Heart right ventricle (tissue), 16 donors: ENCODE data around the gene ATP13A2. TPM values are rescaled to one million over a fixed set of nuclear protein-coding genes. Genes with fewer than 3 reads are reported as not detected.

Experiments used
- ATAC-seq, 8 donors: fragments of 200-7000 bp; cut with Tn5 transposase; one replicate each; pipeline ENCODE4 v1.9.1; 2020; ENCODE audit warnings: mild to moderate bottlenecking in 8 of 8, moderate library complexity in 8 of 8, moderate number of reproducible peaks in 1 of 8
- DNase-seq, 2 donors: peaks; one replicate each; pipeline ENCODE4 v3.0.0-alpha.2; 2020
- H3K27ac ChIP-seq, 10 donors: fragments of 200-600 bp; sonication (generic) in 2 of 10; one replicate each; pipeline versions ENCODE4 v1.5.0 to v1.8.0; 2020 to 2022; ENCODE audit warnings: mild to moderate bottlenecking in 3 of 10
- H3K27me3 ChIP-seq, 7 donors: fragments of 200-600 bp; one replicate each; pipeline ENCODE4 v1.8.0; 2021 to 2022; ENCODE audit warnings: mild to moderate bottlenecking in 2 of 7
- H3K36me3 ChIP-seq, 9 donors: fragments of 200-600 bp; sonication (generic) in 1 of 9; one replicate each; pipeline versions ENCODE4 v1.5.0 to v1.8.0; 2020 to 2022; ENCODE audit warnings: mild to moderate bottlenecking in 2 of 9
- H3K4me1 ChIP-seq, 9 donors: fragments of 200-600 bp; sonication (generic) in 1 of 9; one replicate each; pipeline versions ENCODE4 v1.5.0 to v1.8.0; 2020 to 2022; ENCODE audit warnings: mild to moderate bottlenecking in 4 of 9
- H3K4me3 ChIP-seq, 10 donors: fragments of 200-600 bp; sonication (generic) in 2 of 10; one replicate each; pipeline versions ENCODE4 v1.5.0 to v1.8.0; 2020 to 2022; ENCODE audit warnings: mild to moderate bottlenecking in 7 of 10, moderate library complexity in 2 of 10
- H3K9me3 ChIP-seq, 11 donors: fragments of 200-600 bp in 10 of 11; sonication (generic) in 2 of 11; one replicate each; pipeline versions ENCODE4 v1.5.0 to v1.8.0; 2013 to 2022; ENCODE audit warnings: mild to moderate bottlenecking in 2 of 11, control low read depth in 1 of 11, moderate library complexity in 1 of 11
- CTCF ChIP-seq, 9 donors: fragments of 200-600 bp; sonication (generic) in 2 of 9; IDR thresholded peaks; one replicate each; pipeline versions ENCODE4 v1.5.0 to v1.8.0; 2021 to 2022; ENCODE audit warnings: antibody characterized with exemption in 9 of 9, mild to moderate bottlenecking in 5 of 9, moderate library complexity in 1 of 9
- WGBS, 2 donors: extraction: QIAGEN DNeasy Blood & Tissue Kit; methylation state at CpG; one replicate each; pipeline ENCODE4 v1.1.7; 2013; ENCODE audit warnings: inconsistent platforms in 1 of 2; 5-methylcytosine and 5-hydroxymethylcytosine counted together
- intact Hi-C, 10 donors: fragments of 100-400 bp; cut with DNase I; formaldehyde crosslinking; loops; one replicate each; pipeline versions ENCODE4 v1.11.1 to v1.14.2; 2022
- polyA plus RNA-seq, 2 donors: library from polyadenylated mRNA; stranded (reverse); fragments of 200-250 nt; gene quantifications; one replicate each; pipeline ENCODE4 v1.2.3, GENCODE V29; 2013
- total RNA-seq, 10 donors: library from RNA; stranded (reverse); fragmentation: NEBNext Ultra II Directional in 3 of 10; extraction: Animal tissue kit (Norgen Biotek cat#: 25700) in 3 of 10; gene quantifications; one replicate each; pipeline versions ENCODE4 v1.2.1 to v1.2.4, GENCODE V29; 2021 to 2023
- donor health status: Arrhythmogenic right ventricular cardiomyopathy.
- donor health status: ischemic (EF 13 %, LVEDD 7.1; RV severe dilation, severe dysfunction).
- donor health status: healthy with polysubstance abuse.
- donor health status: DM: no; HTN: yes; CAD: no.
- donor health status: DM: no; HTN: no; CAD: no.
- donor health status: ischemic (EF 25% LVEDD 6.9; RV normal size, moderate dysfunction).
- donor health status: ischemic (EF 25% LVEDD 5.7; RV mildly dilated, moderate dysfunction).
- donor health status: healthy.
- donor health status: DM: yes; HTN: yes; CAD: no.
- donor health status: Ischemic cardiomyopathy.
- donor health status: ischemic (EF 35%, LVEDD 5.7; RV mildly dilated, moderate dysfunction).
- donor health status: nonischemic (EF 11% LVEDD 7.7; RV severe dilation, severe dysfunction).
- donor health status: DM: yes; HTN: yes; CAD: no.
- donor health status: PGD.
- donor health status: ischemic (EF 29% LVEDD 5.4; RV normal size, mild dysfunction).
- donor health status: nonischemic (EF 23%, LVEDD 6.1; RV moderate dilation, normal function).

The ATP13A2 gene
- total and polyA plus RNA-seq, 12 donors, result 7.2 to 20.0 (median 11.0) TPM

- H3K36me3 ChIP-seq, result peaks cover 0 to 47% (median 10%) of the 10 kb centered on the region in 9 donors
- H3K9me3 ChIP-seq, result no peaks in the 10 kb centered on the region
- no peak overlapping the region for H3K27ac ChIP-seq
- intact Hi-C loops, result loop anchor here in 1 of 10 donors (5.0 kb wide), 1 partner anchor 1390 kb away; the partner anchor contains the start of gene DDI2
- H3K4me1 ChIP-seq, result peaks cover 7 to 32% (median 24%) of the 10 kb centered on the region in 9 donors
- no peak overlapping the region for H3K4me3 ChIP-seq
- ATAC-seq, result no peak
- no peak for DNase-seq
- no peak for TF ChIP-seq CTCF (IDR thresholded peaks at IDR 0.05)
- no peaks in the 10 kb centered on the region for H3K27me3 ChIP-seq
- WGBS, 2 donors, result 92% methylated on average over 8 of the region's 8 CpGs
Observed at GRCh38 chr1:17007121-17007520, 4.6 kb downstream of the ATP13A2 start.

GRCh38 chr1:17005365-17005740 is 6.4 kb downstream of the ATP13A2 start:
- Histone ChIP-seq H3K9me3 (no peaks in the 10 kb centered on the region), H3K27me3 (no peaks in the 10 kb centered on the region), H3K27ac (no peak overlapping the region), H3K36me3 (peaks cover 0 to 64% (median 10%) of the 10 kb centered on the region in 9 donors), H3K4me1 (peaks cover 4 to 19% (median 11%) of the 10 kb centered on the region in 9 donors), H3K4me3 (no peak overlapping the region)
- intact Hi-C loops, result loop anchor here in 1 of 10 donors (5.0 kb wide), 1 partner anchor 1388 kb away; the partner anchor contains the start of gene DDI2
- ATAC-seq (no peak), DNase-seq (no peak)
- no peak for TF ChIP-seq CTCF (IDR thresholded peaks at IDR 0.05)
- WGBS, 2 donors, result 95 to 96% methylated on average over 19 of the region's 19 CpGs

DNA sequence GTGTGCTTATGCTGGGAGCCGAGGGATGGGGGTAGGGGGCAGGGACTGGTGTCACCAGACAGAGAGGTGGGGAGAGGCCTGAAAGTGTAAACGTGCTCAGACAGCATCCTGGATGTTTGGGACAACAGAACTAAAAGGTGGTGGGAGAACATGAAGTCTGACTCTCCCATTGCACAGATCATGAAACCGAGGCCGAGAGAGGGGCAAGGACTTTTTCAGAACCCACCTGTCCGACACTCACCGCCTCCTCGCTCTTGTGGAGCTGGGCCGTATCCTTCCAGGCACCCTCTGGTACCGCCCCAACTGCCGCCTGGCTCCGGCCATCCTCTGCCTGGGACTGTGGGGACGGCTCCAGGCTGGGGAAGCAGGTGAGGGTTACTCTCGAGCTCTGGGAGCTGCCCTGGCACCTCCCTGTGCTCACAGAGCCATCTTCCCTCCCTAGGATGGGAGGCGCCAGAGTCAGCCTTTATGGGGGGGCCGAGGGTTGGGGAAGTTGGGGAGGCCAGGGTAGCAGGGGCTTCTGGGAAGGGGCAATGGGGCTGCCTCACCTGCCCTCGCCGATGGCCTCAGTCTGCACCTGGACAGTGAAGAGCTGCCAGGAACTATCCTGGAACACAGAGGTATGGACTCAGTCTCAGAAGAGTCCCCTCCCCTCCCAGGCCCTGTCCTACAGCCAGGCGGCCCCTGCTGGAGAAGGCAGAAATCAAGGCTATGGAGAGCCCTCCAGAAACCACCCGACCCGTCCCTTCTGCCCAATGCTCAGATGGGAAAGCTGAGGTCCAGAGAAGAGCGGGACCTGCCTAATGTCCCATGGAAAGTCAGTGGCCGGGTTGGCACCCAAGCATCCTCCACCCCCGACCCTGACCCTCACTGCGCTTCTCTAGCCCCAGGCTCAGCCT is 7.0 kb downstream of the ATP13A2 start:
- Histone ChIP-seq H3K36me3 (peaks cover 0 to 71% (median 10%) of the 10 kb centered on the region in 9 donors), H3K9me3 (no peaks in the 10 kb centered on the region), H3K27me3 (no peaks in the 10 kb centered on the region), H3K27ac (no peak overlapping the region), H3K4me3 (no peak overlapping the region), H3K4me1 (peaks cover under 1 to 13% (median 4%) of the 10 kb centered on the region in 9 donors)
- intact Hi-C loops, result loop anchor here in 1 of 10 donors (5.0 kb wide), 1 partner anchor 1387 kb away; the partner anchor contains the start of gene DDI2
- DNase-seq (no peak), ATAC-seq (no peak)
- no peak for TF ChIP-seq CTCF (IDR thresholded peaks at IDR 0.05)
- WGBS, 2 donors, result 94 to 95% methylated on average over 24 of the region's 24 CpGs

DNA sequence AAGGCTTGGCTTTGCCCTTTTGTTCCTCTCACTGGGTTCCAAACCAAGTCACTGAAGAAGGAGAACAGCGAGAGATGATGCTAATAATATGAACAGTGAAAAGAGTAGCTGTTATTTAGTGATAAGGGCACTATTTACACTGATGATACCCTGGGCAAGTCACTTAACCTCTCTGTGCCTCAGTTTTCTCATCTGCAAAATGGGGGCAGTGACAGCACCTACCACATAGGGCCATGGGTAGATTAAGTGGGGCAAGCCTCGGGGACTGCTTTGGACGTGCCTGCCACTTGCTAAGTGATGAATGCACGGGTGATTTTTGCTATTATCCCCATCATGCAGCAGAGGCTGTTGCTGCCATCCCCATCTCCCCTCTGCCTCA is 9.2 kb downstream of the ATP13A2 start:
- ATAC-seq (no peak), DNase-seq (no peak)
- 95 to 97% methylated on average over 4 of the region's 4 CpGs for WGBS, 2 donors
- Histone ChIP-seq H3K27me3 (no peaks in the 10 kb centered on the region), H3K4me3 (no peak overlapping the region), H3K27ac (no peak overlapping the region), H3K9me3 (no peaks in the 10 kb centered on the region), H3K4me1 (no peaks in the 10 kb centered on the region), H3K36me3 (peaks cover 0 to 90% (median 16%) of the 10 kb centered on the region in 9 donors)
- no peak for TF ChIP-seq CTCF (IDR thresholded peaks at IDR 0.05)
- intact Hi-C loops, result no loop called here
